KG1 (cell line): ENCODE results near the gene TMEM89.

ENCODE experiments used
- DNase-seq: peaks from one replicate; lab custom pipeline; 2025; lab: John Stamatoyannopoulos, UW

Gene TMEM89

DNA sequence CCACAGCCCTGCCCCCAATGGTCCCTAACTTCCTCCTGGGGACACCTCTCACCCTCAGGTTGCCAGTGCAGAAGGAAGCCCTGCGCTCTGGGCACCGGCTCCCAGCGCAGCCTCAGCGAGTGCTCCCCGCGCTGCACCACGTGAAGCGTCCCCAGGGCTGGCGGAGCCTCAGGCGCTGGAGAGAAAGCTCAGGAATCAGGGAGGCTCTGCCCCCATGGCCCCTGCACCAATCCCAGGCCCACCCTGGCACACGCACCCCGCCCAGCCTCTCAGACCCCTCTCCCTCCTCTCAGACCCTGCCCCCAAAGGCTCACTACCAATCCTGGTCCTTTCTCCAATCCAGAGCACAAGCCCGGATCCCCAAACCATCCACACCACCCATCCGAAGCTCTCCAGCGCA, 33.3 kb downstream of the TMEM89 start:
- DNase-seq = no peak

- no peak for DNase-seq
These were observed 33.9 kb downstream of the TMEM89 start for GRCh38 chr3:48587686-48588085.

DNA sequence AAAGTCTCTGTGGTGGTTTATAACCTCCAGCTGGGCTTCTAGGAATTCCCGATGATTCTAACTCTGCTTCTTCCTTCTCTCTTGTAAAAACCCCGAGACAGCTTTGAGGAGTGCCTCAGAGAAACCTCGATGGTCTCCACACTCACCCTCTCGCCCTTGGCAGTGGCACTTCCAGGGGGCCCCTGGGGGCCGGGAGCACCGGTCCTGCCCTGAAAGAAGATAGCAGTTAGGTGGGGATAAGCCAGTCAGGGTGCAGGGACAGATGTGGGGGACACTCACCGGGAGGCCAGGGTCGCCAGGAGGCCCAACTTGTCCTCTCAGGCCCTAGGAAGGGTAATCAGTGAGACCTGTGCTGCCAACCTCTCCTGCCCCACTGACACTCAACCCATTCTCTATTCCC, 36.2 kb downstream of the TMEM89 start:
- DNase-seq = no peak

- DNase-seq = no peak
These were observed 36.7 kb downstream of the TMEM89 start for GRCh38 chr3:48584836-48585235.

DNA sequence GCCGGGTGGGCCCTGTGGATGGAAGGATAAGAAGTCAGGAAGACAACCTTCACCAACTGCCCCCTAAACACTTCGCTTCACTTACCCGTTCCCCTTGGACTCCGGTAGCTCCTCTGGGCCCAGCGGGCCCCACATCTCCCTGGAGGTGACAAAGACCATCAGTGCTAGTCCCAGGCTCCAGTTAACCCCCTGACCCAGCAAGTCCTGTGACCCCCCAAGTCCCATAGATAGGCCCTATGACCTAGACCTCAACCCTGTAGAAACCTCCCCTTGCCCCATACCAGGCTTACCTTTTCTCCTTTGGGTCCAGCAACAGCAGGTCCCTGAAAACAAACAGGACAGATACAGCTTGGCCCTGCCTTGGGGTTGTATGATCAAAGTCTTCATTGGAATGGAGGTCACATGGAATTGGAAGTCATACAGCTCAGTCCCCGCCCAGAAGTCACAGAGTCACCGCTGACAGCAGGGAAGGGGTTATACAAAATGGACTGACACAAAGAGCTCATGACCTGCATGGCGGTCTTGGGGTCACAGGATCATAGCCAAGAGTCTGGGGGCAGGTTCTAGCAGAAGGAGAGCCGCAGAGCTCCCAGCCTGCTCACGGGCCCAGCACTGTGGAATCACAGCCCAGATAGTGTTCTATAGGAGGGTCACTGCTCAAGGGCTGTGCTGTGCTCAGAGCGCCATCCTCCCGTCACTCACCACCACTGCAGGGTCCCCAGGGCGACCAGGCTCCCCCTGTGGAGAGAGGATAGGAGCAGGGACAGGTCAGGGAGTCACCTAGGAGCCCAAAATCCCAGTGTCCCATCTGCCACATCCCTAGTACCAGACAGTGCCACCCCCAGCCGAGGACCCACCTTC, 39.7 kb downstream of the TMEM89 start:
- DNase-seq = no peak

DNA sequence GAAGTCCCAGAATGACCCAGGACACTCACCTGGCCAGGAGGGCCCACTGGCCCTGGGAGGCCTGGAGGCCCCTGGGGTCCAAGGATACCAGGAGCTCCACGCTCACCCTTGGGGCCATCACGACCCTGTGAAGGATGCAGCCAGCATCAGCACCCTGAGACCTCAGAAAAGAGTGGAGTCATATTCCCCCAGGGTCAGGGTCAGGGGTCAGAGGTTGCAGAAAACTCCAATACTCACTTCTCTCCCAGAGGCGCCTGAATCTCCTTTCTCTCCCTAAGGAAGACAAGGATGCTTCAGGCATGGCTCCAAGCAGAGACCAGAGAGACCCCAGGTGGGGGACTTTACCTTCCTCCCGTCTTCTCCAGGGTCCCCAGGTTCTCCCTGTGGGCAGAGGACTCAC, 44.9 kb downstream of the TMEM89 start:
- DNase-seq = no peak

- DNase-seq = no peak
These were observed 46.2 kb downstream of the TMEM89 start for GRCh38 chr3:48575366-48575765.

DNA sequence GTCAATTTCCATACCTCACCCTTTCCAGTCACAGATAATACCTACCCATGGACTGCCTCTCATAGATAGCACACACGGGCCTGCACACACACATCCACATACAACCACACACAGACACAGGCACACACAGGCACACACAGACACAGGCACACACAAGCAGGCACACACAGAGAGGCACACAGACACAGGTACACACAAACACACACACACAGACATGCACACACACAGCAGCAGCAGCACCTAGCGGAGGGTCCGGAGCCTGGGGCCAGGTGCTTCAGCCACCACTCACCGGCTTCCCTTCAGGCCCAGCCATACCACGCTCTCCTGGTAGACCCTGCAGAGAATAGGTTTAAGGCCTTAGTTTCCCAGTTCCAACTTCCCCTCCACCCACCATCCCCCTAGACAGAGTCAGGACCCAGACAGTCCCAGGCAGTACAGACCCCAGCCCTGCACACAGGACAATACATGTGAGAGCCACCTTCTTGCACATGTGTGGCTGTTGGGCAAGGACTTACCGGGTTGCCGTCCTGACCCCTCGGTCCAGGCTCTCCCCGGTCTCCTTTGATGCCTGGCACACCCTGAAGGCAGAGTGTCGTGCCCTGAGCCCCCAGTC, 47.5 kb downstream of the TMEM89 start:
- no peak for DNase-seq

DNA sequence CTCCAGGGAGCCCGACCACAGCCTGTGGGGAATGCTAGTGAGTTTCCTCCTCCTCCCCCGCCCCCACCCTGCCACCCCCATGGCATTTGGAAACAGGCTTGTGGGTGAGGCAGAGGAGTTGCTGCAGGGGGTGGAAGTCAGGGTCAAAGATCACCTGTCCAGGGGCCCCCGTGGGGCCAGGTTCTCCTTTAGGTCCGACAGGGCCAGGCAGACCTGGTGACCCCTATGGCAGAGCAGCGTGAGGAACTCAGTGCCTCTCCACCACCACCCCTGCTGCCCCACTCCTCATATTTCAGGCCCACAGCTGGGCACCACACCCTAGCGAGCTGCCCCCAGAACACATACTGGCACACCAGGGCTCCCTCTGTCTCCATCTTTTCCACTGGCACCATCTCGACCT, 49.1 kb downstream of the TMEM89 start:
- DNase-seq = no peak

DNA sequence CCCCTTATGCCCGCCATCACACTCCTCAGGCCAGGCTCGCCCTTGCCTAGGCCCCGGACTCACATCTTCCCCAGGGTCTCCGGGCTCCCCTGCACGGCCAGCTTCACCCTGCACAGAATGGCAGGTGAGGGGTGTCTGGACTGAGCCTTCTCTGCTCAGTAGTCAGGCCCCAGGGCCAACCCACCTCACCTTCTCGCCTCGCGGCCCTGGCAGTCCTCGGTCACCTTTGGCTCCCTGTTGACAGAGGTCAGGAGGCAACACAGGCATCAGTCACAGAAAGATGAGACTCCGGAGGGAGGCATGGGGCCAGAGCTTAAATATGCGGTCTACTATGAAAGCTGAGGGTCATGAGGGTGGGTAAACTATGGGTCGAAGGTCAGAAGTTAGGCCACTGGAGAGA, 49.6 kb downstream of the TMEM89 start:
- no peak for DNase-seq
